H9 (cell line): ENCODE measurements around the gene TRAPPC2L. TPM values are rescaled to one million over a fixed set of nuclear protein-coding genes. Genes with fewer than 3 reads are reported as not detected.

Experiments used
- DNase-seq: peaks from one replicate; pipeline ENCODE4 v3.0.0-alpha.2; 2017
- H2AFZ ChIP-seq: one replicate; pipeline ENCODE4 v1.6.1; 2013; ENCODE audit warnings: mild to moderate bottlenecking, low read length, control low read depth, moderate library complexity
- H2AK5ac ChIP-seq: 2 replicates; pipeline ENCODE4 v1.6.1; 2013; ENCODE audit warnings: low read length, control low read depth, mixed read lengths; ENCODE audit not compliant: insufficient read length
- H2BK120ac ChIP-seq: one replicate; pipeline ENCODE4 v1.6.1; 2013; ENCODE audit warnings: low read depth, mild to moderate bottlenecking, low read length, control low read depth, inconsistent platforms; ENCODE audit not compliant: poor library complexity, severe bottlenecking
- H2BK12ac ChIP-seq: 2 replicates; pipeline ENCODE4 v1.6.1; 2013; ENCODE audit warnings: low read length, control low read depth, mixed read lengths, low read depth; ENCODE audit not compliant: insufficient read length
- H2BK15ac ChIP-seq: 2 replicates; pipeline ENCODE4 v1.6.1; 2013; ENCODE audit warnings: low read depth, low read length, control low read depth
- H2BK20ac ChIP-seq: one replicate; pipeline ENCODE4 v1.6.1; 2013; ENCODE audit warnings: low read depth, mild to moderate bottlenecking, low read length, control low read depth, inconsistent platforms; ENCODE audit not compliant: poor library complexity, severe bottlenecking
- H2BK5ac ChIP-seq: 2 replicates; pipeline ENCODE4 v1.6.1; 2013; ENCODE audit warnings: low read length, control low read depth, mixed read lengths; ENCODE audit not compliant: insufficient read length
- H3K14ac ChIP-seq: 2 replicates; pipeline ENCODE4 v1.6.1; 2013; ENCODE audit warnings: low read length, control low read depth; ENCODE audit not compliant: insufficient read depth
- H3K18ac ChIP-seq: 2 replicates; pipeline ENCODE4 v1.6.1; 2013; ENCODE audit warnings: low read depth, mild to moderate bottlenecking, mixed read lengths, low read length, control low read depth; ENCODE audit not compliant: insufficient read length
- H3K23ac ChIP-seq: 2 replicates; pipeline ENCODE4 v1.6.1; 2013; ENCODE audit warnings: low read length, control low read depth, mixed read lengths, low read depth; ENCODE audit not compliant: insufficient read length
- H3K23me2 ChIP-seq: 2 replicates; pipeline ENCODE4 v1.6.1; 2013; ENCODE audit warnings: low read depth, mild to moderate bottlenecking, mixed read lengths, low read length, control low read depth; ENCODE audit not compliant: insufficient read length, poor library complexity, severe bottlenecking
- H3K27ac ChIP-seq: 2 replicates; pipeline ENCODE4 v1.5.1; 2013; ENCODE audit warnings: low read length, control low read depth, mixed read lengths, low read depth; ENCODE audit not compliant: insufficient read length
- H3K27me3 ChIP-seq: 2 replicates; pipeline ENCODE4 v1.6.1; 2013; ENCODE audit warnings: low read length, control low read depth, inconsistent platforms; ENCODE audit not compliant: insufficient read depth
- H3K4ac ChIP-seq: 2 replicates; pipeline ENCODE4 v1.6.1; 2013; ENCODE audit warnings: low read depth, mild to moderate bottlenecking, control low read depth, inconsistent platforms, low read length, moderate library complexity
- H3K4me1 ChIP-seq: 2 replicates; pipeline ENCODE4 v1.6.1; 2013; ENCODE audit warnings: low read length, control low read depth, inconsistent platforms; ENCODE audit not compliant: insufficient read depth
- H3K4me2 ChIP-seq: 2 replicates; pipeline ENCODE4 v1.6.1; 2013; ENCODE audit warnings: low read length, control low read depth, mixed read lengths; ENCODE audit not compliant: insufficient read length, insufficient read depth
- H3K56ac ChIP-seq: 2 replicates; pipeline ENCODE4 v1.6.1; 2013; ENCODE audit warnings: low read depth, mild to moderate bottlenecking, mixed read lengths, low read length, control low read depth; ENCODE audit not compliant: insufficient read length
- H3K79me1 ChIP-seq: 2 replicates; pipeline ENCODE4 v1.6.1; 2013; ENCODE audit warnings: low read depth, mild to moderate bottlenecking, moderate library complexity, low read length, control low read depth, inconsistent platforms; ENCODE audit not compliant: insufficient read depth, poor library complexity, severe bottlenecking
- H3K79me2 ChIP-seq: 2 replicates; pipeline ENCODE4 v1.6.1; 2013; ENCODE audit warnings: low read length, control low read depth, inconsistent platforms; ENCODE audit not compliant: insufficient read depth
- H3K9ac ChIP-seq: 2 replicates; pipeline ENCODE4 v1.6.1; 2013; ENCODE audit warnings: low read length, control low read depth, mixed read lengths; ENCODE audit not compliant: insufficient read length; ENCODE audit errors: extremely low read depth
- H3K9me3 ChIP-seq: one replicate; pipeline ENCODE4 v1.6.1; 2013; ENCODE audit warnings: low read depth, low read length, inconsistent platforms; ENCODE audit not compliant: control insufficient read depth
- H3T11ph ChIP-seq: one replicate; pipeline ENCODE4 v1.6.1; 2013; ENCODE audit warnings: mild to moderate bottlenecking, low read length, control low read depth, inconsistent platforms
- H4K20me1 ChIP-seq: one replicate; pipeline ENCODE4 v1.6.1; 2013; ENCODE audit not compliant: control insufficient read depth, insufficient read length, insufficient read depth
- H4K5ac ChIP-seq: 2 replicates; pipeline ENCODE4 v1.6.1; 2013; ENCODE audit warnings: low read depth, mild to moderate bottlenecking, mixed read lengths, low read length, control low read depth; ENCODE audit not compliant: insufficient read length
- H4K8ac ChIP-seq: replicated peaks from 2 replicates; pipeline ENCODE4 v1.6.1; 2013; ENCODE audit warnings: low read length, control low read depth, mixed read lengths, low read depth; ENCODE audit not compliant: insufficient read length
- H4K91ac ChIP-seq: 2 replicates; pipeline ENCODE4 v1.6.1; 2013; ENCODE audit warnings: low read depth, mild to moderate bottlenecking, moderate library complexity, mixed read lengths, low read length, control low read depth; ENCODE audit not compliant: insufficient read length
- H3K27ac Mint-ChIP-seq, 3 experiments: 2 replicates in 2 of 3; 3 replicates in 1 of 3; pipeline ENCODE4 v1.8.0; 2020 to 2021; ENCODE audit warnings: mixed read lengths in 3 of 3, mild to moderate bottlenecking in 1 of 3, moderate library complexity in 1 of 3
- H3K27me3 Mint-ChIP-seq: 2 replicates; pipeline ENCODE4 v1.8.0; 2021; ENCODE audit warnings: low read depth, mild to moderate bottlenecking, moderate library complexity, mixed read lengths
- H3K36me3 Mint-ChIP-seq, 3 experiments: 2 replicates in 2 of 3; 3 replicates in 1 of 3; pipeline ENCODE4 v1.8.0; 2020 to 2021; ENCODE audit warnings: low read depth in 3 of 3, mixed read lengths in 3 of 3; ENCODE audit not compliant: insufficient read depth in 1 of 3
- H3K4me1 Mint-ChIP-seq, 2 experiments: 2 replicates each; pipeline ENCODE4 v1.8.0; 2020; ENCODE audit warnings: mixed read lengths in 2 of 2
- H3K4me3 Mint-ChIP-seq, 2 experiments: 2 replicates in 1 of 2; 3 replicates in 1 of 2; pipeline ENCODE4 v1.8.0; 2020 to 2021; ENCODE audit warnings: mild to moderate bottlenecking in 2 of 2, mixed read lengths in 2 of 2, moderate library complexity in 1 of 2
- H3K9me3 Mint-ChIP-seq, 2 experiments: 2 replicates in 1 of 2; 3 replicates in 1 of 2; pipeline ENCODE4 v1.8.0; 2020; ENCODE audit warnings: mild to moderate bottlenecking in 2 of 2, mixed read lengths in 2 of 2, moderate library complexity in 1 of 2
- WGBS: extraction: QIAGEN DNeasy Blood & Tissue Kit; methylation state at CpG from one replicate; pipeline ENCODE4 v1.1.7; 2013; ENCODE audit warnings: missing lambda C conversion rate, low lambda C conversion rate, mixed read lengths; ENCODE audit not compliant: insufficient read length; ENCODE audit errors: extremely low coverage; 5-methylcytosine and 5-hydroxymethylcytosine counted together
- total RNA-seq: library from RNA; stranded (reverse); gene quantifications from 2 replicates; pipeline ENCODE4 v1.2.1, GENCODE V29; 2021
- TF ChIP-seq, protein P1 (sequence below): fragments of 200-600 bp; sonication (generic); conservative IDR thresholded peaks from 3 replicates; pipeline ENCODE4 v1.8.0; 2021; ENCODE audit warnings: antibody characterized with exemption, mild to moderate bottlenecking

TRAPPC2L gene
- total RNA-seq, 1 experiment from 2014 or later: 90.3 TPM

GRCh38 chr16:88882358-88883030, 25.6 kb downstream of the TRAPPC2L start:
- Histone ChIP-seq H3K79me2 (no peaks in the 10 kb centered on the region), H3K9me3 (no peaks in the 10 kb centered on the region), H2AFZ (no peak overlapping the region), H4K5ac (no peak overlapping the region), H3K23ac (no peak overlapping the region), H3K79me1 (no peaks in the 10 kb centered on the region), H4K91ac (no peak overlapping the region), H3K9ac (no peak overlapping the region), H3K4me1 (no peaks in the 10 kb centered on the region), H3T11ph (no peak overlapping the region), H3K14ac (no peak overlapping the region; the same call in 1 of the 2 replicates), H2BK12ac (no peak overlapping the region), H3K4ac (no peak overlapping the region), H2BK120ac (no peak overlapping the region), H3K27me3 (no peaks in the 10 kb centered on the region), H3K23me2 (no peaks in the 10 kb centered on the region), H4K20me1 (no peaks in the 10 kb centered on the region), H2BK20ac (no peak overlapping the region), H2AK5ac (no peak overlapping the region), H2BK15ac (no peak overlapping the region), H3K18ac (no peak overlapping the region), H3K56ac (no peak overlapping the region), H3K27ac (no peak overlapping the region), H3K4me2 (no peak overlapping the region), H4K8ac (peak overlapping the region; percentile 86), H2BK5ac (no peak overlapping the region)
- peaks cover 0 to 11% of the 10 kb centered on the region in 2 experiments; a peak in 1 of 4 replicates for H3K4me1 Mint-ChIP-seq
- no peak overlapping the region for H3K4me3 Mint-ChIP-seq
- no peak for DNase-seq
- 0 out of 7 replicates have a peak overlapping the region, but pooled peaks of 1 of the 3 experiments have one; percentile 38 for H3K27ac Mint-ChIP-seq
- no peaks in the 10 kb centered on the region for H3K27me3 Mint-ChIP-seq
- no peaks in the 10 kb centered on the region for H3K36me3 Mint-ChIP-seq
- no peaks in the 10 kb centered on the region for H3K9me3 Mint-ChIP-seq
- TF ChIP-seq, protein P1, sequence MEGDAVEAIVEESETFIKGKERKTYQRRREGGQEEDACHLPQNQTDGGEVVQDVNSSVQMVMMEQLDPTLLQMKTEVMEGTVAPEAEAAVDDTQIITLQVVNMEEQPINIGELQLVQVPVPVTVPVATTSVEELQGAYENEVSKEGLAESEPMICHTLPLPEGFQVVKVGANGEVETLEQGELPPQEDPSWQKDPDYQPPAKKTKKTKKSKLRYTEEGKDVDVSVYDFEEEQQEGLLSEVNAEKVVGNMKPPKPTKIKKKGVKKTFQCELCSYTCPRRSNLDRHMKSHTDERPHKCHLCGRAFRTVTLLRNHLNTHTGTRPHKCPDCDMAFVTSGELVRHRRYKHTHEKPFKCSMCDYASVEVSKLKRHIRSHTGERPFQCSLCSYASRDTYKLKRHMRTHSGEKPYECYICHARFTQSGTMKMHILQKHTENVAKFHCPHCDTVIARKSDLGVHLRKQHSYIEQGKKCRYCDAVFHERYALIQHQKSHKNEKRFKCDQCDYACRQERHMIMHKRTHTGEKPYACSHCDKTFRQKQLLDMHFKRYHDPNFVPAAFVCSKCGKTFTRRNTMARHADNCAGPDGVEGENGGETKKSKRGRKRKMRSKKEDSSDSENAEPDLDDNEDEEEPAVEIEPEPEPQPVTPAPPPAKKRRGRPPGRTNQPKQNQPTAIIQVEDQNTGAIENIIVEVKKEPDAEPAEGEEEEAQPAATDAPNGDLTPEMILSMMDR: no peak
- WGBS: no CpG with 5 or more reads among the region's 26 CpGs
